Measurements from ENCODE around the gene HSPA12A.

- TF ChIP-seq CTCF (IDR thresholded peaks at IDR 0.05) (no peak), EP300 (IDR thresholded peaks at IDR 0.05) (no peak), POLR2AphosphoS5 (IDR thresholded peaks at IDR 0.05) (no peak)
These were observed 1.1 kb upstream of the HSPA12A start for GRCh38 chr10:116743266-116744064.
